Endothelial cell (in vitro differentiated cells): Measurements from ENCODE around the gene KAZN. TPM values are rescaled to one million over a fixed set of nuclear protein-coding genes. Genes with fewer than 3 reads are reported as not detected.

Experiments
- DNase-seq: peaks from one replicate; pipeline ENCODE4 v3.0.0; 2021; ENCODE audit warnings: low spot score
- H3K27ac Mint-ChIP-seq: one replicate; pipeline ENCODE4 v1.8.0; 2021; ENCODE audit warnings: mixed read lengths, inconsistent platforms; ENCODE audit not compliant: unreplicated experiment
- H3K27me3 Mint-ChIP-seq: one replicate; pipeline ENCODE4 v1.8.0; 2021; ENCODE audit warnings: mild to moderate bottlenecking, moderate library complexity, mixed read lengths, inconsistent platforms; ENCODE audit not compliant: unreplicated experiment
- H3K36me3 Mint-ChIP-seq: one replicate; pipeline ENCODE4 v1.8.0; 2021; ENCODE audit warnings: mild to moderate bottlenecking, low read depth, mixed read lengths, inconsistent platforms; ENCODE audit not compliant: unreplicated experiment
- H3K4me1 Mint-ChIP-seq: one replicate; pipeline ENCODE4 v1.8.0; 2021; ENCODE audit warnings: mild to moderate bottlenecking, mixed read lengths, inconsistent platforms; ENCODE audit not compliant: unreplicated experiment
- H3K4me3 Mint-ChIP-seq: one replicate; pipeline ENCODE4 v1.8.0; 2021; ENCODE audit warnings: mild to moderate bottlenecking, mixed read lengths, inconsistent platforms; ENCODE audit not compliant: unreplicated experiment
- H3K9me3 Mint-ChIP-seq: one replicate; pipeline ENCODE4 v1.8.0; 2021; ENCODE audit warnings: mixed read lengths, inconsistent platforms; ENCODE audit not compliant: unreplicated experiment
- CTCF ChIP-seq: fragments of 200-600 bp; sonication (generic); IDR thresholded peaks from one replicate; pipeline ENCODE4 v1.5.0; 2021; ENCODE audit warnings: antibody characterized with exemption; ENCODE audit not compliant: unreplicated experiment
- total RNA-seq: library from RNA; stranded (reverse); fragmentation: NEBNext Ultra II Directional; extraction: Animal tissue kit (Norgen Biotek cat#: 25700); gene quantifications from one replicate; pipeline ENCODE4 v1.2.1, GENCODE V29; 2021; ENCODE audit not compliant: unreplicated experiment

KAZN gene
- total RNA-seq, 1 donor from 2014 or later, result 10.1 TPM

GRCh38 chr1:14636897-14637632 lies 38.6 kb downstream of the KAZN start:
- DNase-seq, result no peak
- Mint-ChIP-seq H3K27ac (no peak overlapping the region), H3K9me3 (no peaks in the 10 kb centered on the region), H3K4me3 (no peak overlapping the region), H3K36me3 (peaks cover 3% of the 10 kb centered on the region), H3K4me1 (peaks cover 12% of the 10 kb centered on the region), H3K27me3 (peaks cover 6% of the 10 kb centered on the region)
- no peak for TF ChIP-seq CTCF

- H3K27me3 Mint-ChIP-seq, result peaks cover 4% of the 10 kb centered on the region
- H3K4me3 Mint-ChIP-seq, result no peak overlapping the region
- H3K27ac Mint-ChIP-seq, result no peak overlapping the region
- no peaks in the 10 kb centered on the region for H3K9me3 Mint-ChIP-seq
- TF ChIP-seq CTCF, result no peak
- no peak for DNase-seq
- H3K36me3 Mint-ChIP-seq, result peaks cover 3% of the 10 kb centered on the region
- H3K4me1 Mint-ChIP-seq, result peaks cover 5% of the 10 kb centered on the region
Observed at GRCh38 chr1:14639291-14640050, 41.0 kb downstream of the KAZN start.

- Mint-ChIP-seq H3K36me3 (peaks cover 6% of the 10 kb centered on the region), H3K27me3 (peaks cover 6% of the 10 kb centered on the region), H3K27ac (no peak overlapping the region), H3K9me3 (no peaks in the 10 kb centered on the region), H3K4me1 (peaks cover 1% of the 10 kb centered on the region), H3K4me3 (no peak overlapping the region)
- DNase-seq, result no peak
- TF ChIP-seq CTCF, result no peak
Observed at GRCh38 chr1:14642712-14643111, 44.2 kb downstream of the KAZN start.

- H3K4me1 Mint-ChIP-seq, result peaks cover 4% of the 10 kb centered on the region
- peaks cover 4% of the 10 kb centered on the region for H3K36me3 Mint-ChIP-seq
- no peak for DNase-seq
- no peak overlapping the region for H3K4me3 Mint-ChIP-seq
- peaks cover 2% of the 10 kb centered on the region for H3K27me3 Mint-ChIP-seq
- no peak overlapping the region for H3K27ac Mint-ChIP-seq
- TF ChIP-seq CTCF, result no peak
- H3K9me3 Mint-ChIP-seq, result no peaks in the 10 kb centered on the region
Observed at GRCh38 chr1:14646973-14647372, 48.5 kb downstream of the KAZN start.

GRCh38 chr1:14647777-14648176 lies 49.3 kb downstream of the KAZN start:
- Mint-ChIP-seq H3K4me1 (peaks cover 4% of the 10 kb centered on the region), H3K36me3 (peaks cover 3% of the 10 kb centered on the region), H3K27me3 (peaks cover 2% of the 10 kb centered on the region), H3K27ac (no peak overlapping the region), H3K9me3 (no peaks in the 10 kb centered on the region), H3K4me3 (no peak overlapping the region)
- no peak for TF ChIP-seq CTCF
- no peak for DNase-seq
